Fibroblast of lung (primary cell): Measurements from ENCODE around the gene RAB10. TPM values are rescaled to one million over a fixed set of nuclear protein-coding genes. Genes with fewer than 3 reads are reported as not detected.

Experiments
- DNase-seq, 2 donors: peaks; one replicate each; pipeline versions ENCODE4 v3.0.0 to v3.0.0-alpha.2; 2010; ENCODE audit warnings: low read depth in 2 of 2
- H2AFZ ChIP-seq: 2 replicates; pipeline ENCODE4 v1.5.1; 2012; ENCODE audit warnings: low read length, control low read depth, inconsistent platforms
- H3K27ac ChIP-seq: 2 replicates; pipeline ENCODE4 v1.5.1; 2011; ENCODE audit warnings: low read length, control low read depth; ENCODE audit not compliant: insufficient read depth
- H3K27me3 ChIP-seq: 2 replicates; pipeline ENCODE4 v1.5.1; 2011; ENCODE audit warnings: mild to moderate bottlenecking, low read length; ENCODE audit not compliant: control insufficient read depth, insufficient read depth
- H3K36me3 ChIP-seq: 2 replicates; pipeline ENCODE4 v1.5.1; 2011; ENCODE audit warnings: low read length; ENCODE audit not compliant: control insufficient read depth, insufficient read depth
- H3K4me1 ChIP-seq: 2 replicates; pipeline ENCODE4 v1.5.1; 2011; ENCODE audit warnings: low read length; ENCODE audit not compliant: control insufficient read depth, insufficient read depth; ENCODE audit errors: extremely low read depth
- H3K4me2 ChIP-seq: 2 replicates; pipeline ENCODE4 v1.5.1; 2011; ENCODE audit warnings: low read length, control low read depth; ENCODE audit not compliant: insufficient read depth; ENCODE audit errors: extremely low read depth
- H3K4me3 ChIP-seq, 4 experiments: fragments of 200-600 bp in 1 of 4; sonication (generic) in 1 of 4; replicated peaks in 1 of 4; 2 replicates each; pipeline ENCODE4 v1.5.1; 2011 to 2016; ENCODE audit warnings: low read length in 4 of 4, low read depth in 3 of 4, mild to moderate bottlenecking in 3 of 4, control low read depth in 2 of 4, inconsistent platforms in 1 of 4, mixed read lengths in 1 of 4; ENCODE audit not compliant: insufficient read depth in 1 of 4; ENCODE audit errors: control extremely low read depth in 1 of 4
- H3K79me2 ChIP-seq: 2 replicates; pipeline ENCODE4 v1.5.1; 2012; ENCODE audit warnings: mild to moderate bottlenecking, low read length, inconsistent platforms; ENCODE audit not compliant: control insufficient read depth, insufficient read depth
- H3K9ac ChIP-seq: 2 replicates; pipeline ENCODE4 v1.5.1; 2011; ENCODE audit warnings: mild to moderate bottlenecking, low read length, control low read depth; ENCODE audit not compliant: insufficient read depth
- H3K9me3 ChIP-seq: 2 replicates; pipeline ENCODE4 v1.5.1; 2012; ENCODE audit warnings: low read depth, low read length; ENCODE audit not compliant: control insufficient read depth, insufficient read depth
- H4K20me1 ChIP-seq: 2 replicates; pipeline ENCODE4 v1.5.1; 2011; ENCODE audit warnings: low read length; ENCODE audit not compliant: control insufficient read depth, insufficient read depth; ENCODE audit errors: extremely low read depth
- CTCF ChIP-seq, 2 donors: IDR thresholded peaks in 1 of 2; conservative IDR thresholded peaks in 1 of 2; 1 replicate in 1 of 2; 2 replicates in 1 of 2; pipeline ENCODE4 v1.5.1; 2011 to 2012; ENCODE audit warnings: low read length in 2 of 2, control low read depth in 1 of 2, inconsistent platforms in 1 of 2, low read depth in 1 of 2, mild to moderate bottlenecking in 1 of 2
- EZH2 ChIP-seq: IDR thresholded peaks from 2 replicates; pipeline ENCODE4 v1.5.1; 2012; ENCODE audit warnings: low read length, control low read depth, mild to moderate bottlenecking; ENCODE audit errors: missing control alignments
- polyA plus RNA-seq, 2 donors: library from polyadenylated mRNA; depleted of rRNA in 1 of 2; stranded (reverse) in 1 of 2; unstranded in 1 of 2; fragments of >200 nt; gene quantifications; 2 replicates each; pipeline ENCODE4 v1.2.1, GENCODE V29; 2011 to 2012; ENCODE audit warnings: missing spikeins in 1 of 2
- total RNA-seq: library from RNA; depleted of rRNA; stranded (reverse); fragments of >200 nt; gene quantifications from 2 replicates; pipeline ENCODE4 v1.2.1, GENCODE V29; 2014

RAB10 gene
- total and polyA plus RNA-seq, 2 donors (not counting 1 experiment from before 2014, with no cell fraction given): 94.1 to 253 TPM

- H3K36me3 ChIP-seq: peaks cover 3% of the 10 kb centered on the region
- TF ChIP-seq CTCF (conservative IDR thresholded peaks at IDR 0.05 in 1 of 2, IDR thresholded peaks at IDR 0.05 in 1 of 2; ENCODE audit: low read depth in 1 of 2, low read length in 2 of 2) (no peak), EZH2 (no peak)
These were observed 94.3 kb downstream of the RAB10 start for GRCh38 chr2:26128176-26128575.

GRCh38 chr2:26130763-26131162, 96.9 kb downstream of the RAB10 start:
- no peak overlapping the region for H3K27ac ChIP-seq
- no peaks in the 10 kb centered on the region for H3K4me1 ChIP-seq
- TF ChIP-seq EZH2 (no peak), CTCF (conservative IDR thresholded peaks at IDR 0.05 in 1 of 2, IDR thresholded peaks at IDR 0.05 in 1 of 2; ENCODE audit: low read depth in 1 of 2, low read length in 2 of 2) (no peak)
- no peak overlapping the region for H3K4me2 ChIP-seq
- H3K27me3 ChIP-seq: no peaks in the 10 kb centered on the region
- H4K20me1 ChIP-seq: no peaks in the 10 kb centered on the region
- H3K9ac ChIP-seq: no peak overlapping the region
- no peak overlapping the region for H3K4me3 ChIP-seq
- no peak overlapping the region for H2AFZ ChIP-seq
- H3K36me3 ChIP-seq: peaks cover 3% of the 10 kb centered on the region
- peaks cover 3% of the 10 kb centered on the region for H3K79me2 ChIP-seq
- H3K9me3 ChIP-seq: no peaks in the 10 kb centered on the region
- DNase-seq: no peak

More at GRCh38 chr2:26128176-26128575, 94.3 kb downstream of the RAB10 start:
- H2AFZ ChIP-seq: no peak overlapping the region
- peaks cover 5% of the 10 kb centered on the region for H3K79me2 ChIP-seq
- H3K4me1 ChIP-seq: no peaks in the 10 kb centered on the region
- H4K20me1 ChIP-seq: no peaks in the 10 kb centered on the region
- H3K9me3 ChIP-seq: no peaks in the 10 kb centered on the region
- H3K27ac ChIP-seq: no peak overlapping the region
- no peak overlapping the region for H3K4me3 ChIP-seq
- H3K4me2 ChIP-seq: no peak overlapping the region
- no peak overlapping the region for H3K9ac ChIP-seq
- no peaks in the 10 kb centered on the region for H3K27me3 ChIP-seq
- no peak for DNase-seq

GRCh38 chr2:26136451-26136850, 102.6 kb downstream of the RAB10 start:
- Histone ChIP-seq H3K4me3 (no peak overlapping the region), H3K4me2 (no peak overlapping the region), H3K9ac (no peak overlapping the region), H2AFZ (no peak overlapping the region), H3K27ac (no peak overlapping the region), H3K9me3 (no peaks in the 10 kb centered on the region), H4K20me1 (no peaks in the 10 kb centered on the region), H3K27me3 (no peaks in the 10 kb centered on the region), H3K4me1 (no peaks in the 10 kb centered on the region), H3K79me2 (no peaks in the 10 kb centered on the region), H3K36me3 (no peaks in the 10 kb centered on the region)
- TF ChIP-seq CTCF (conservative IDR thresholded peaks at IDR 0.05 in 1 of 2, IDR thresholded peaks at IDR 0.05 in 1 of 2; ENCODE audit: low read depth in 1 of 2, low read length in 2 of 2): no peak
- DNase-seq: no peak
